Stomach (tissue), 9 donors: Measurements from ENCODE around the gene TMEM129. TPM values are rescaled to one million over a fixed set of nuclear protein-coding genes. Genes with fewer than 3 reads are reported as not detected.

ENCODE experiments used
- DNase-seq, 2 donors: peaks; one replicate each; pipeline versions ENCODE4 v3.0.0 to v3.0.0-alpha.2; 2013 to 2019
- H3K27ac ChIP-seq, 5 donors: fragments of 200-600 bp in 4 of 5; sonication (generic) in 4 of 5; one replicate each; pipeline ENCODE4 v1.5.1; 2013 to 2019; ENCODE audit warnings: mild to moderate bottlenecking in 1 of 5, moderate library complexity in 1 of 5
- H3K27me3 ChIP-seq, 3 donors: fragments of 200-600 bp; sonication (generic); one replicate each; pipeline ENCODE4 v1.5.1; 2017 to 2019; ENCODE audit warnings: mixed run types in 1 of 3
- H3K36me3 ChIP-seq, 4 donors: fragments of 200-600 bp; sonication (generic); 1 replicate in 3 of 4; 2 replicates in 1 of 4; pipeline ENCODE4 v1.5.1; 2016 to 2019
- H3K4me1 ChIP-seq, 4 donors: fragments of 200-600 bp; sonication (generic); one replicate each; pipeline ENCODE4 v1.5.1; 2016 to 2019
- H3K4me3 ChIP-seq, 4 donors: fragments of 200-600 bp; sonication (generic) in 3 of 4; one replicate each; pipeline ENCODE4 v1.5.1; 2016 to 2019; ENCODE audit warnings: mild to moderate bottlenecking in 1 of 4
- H3K9me3 ChIP-seq, 4 donors: fragments of 200-600 bp; sonication (generic); one replicate each; pipeline ENCODE4 v1.5.1; 2016 to 2019
- EP300 ChIP-seq: sonication (generic); formaldehyde crosslinking; IDR thresholded peaks from one replicate; pipeline ENCODE4 v1.6.1; 2017; ENCODE audit warnings: antibody characterized with exemption
- POLR2A ChIP-seq, 4 donors: fragments of 450-650 bp; IDR thresholded peaks; one replicate each; pipeline ENCODE4 v1.6.1; 2016; ENCODE audit warnings: antibody characterized with exemption in 4 of 4, control low read depth in 2 of 4, mild to moderate bottlenecking in 1 of 4, moderate library complexity in 1 of 4
- POLR2AphosphoS5 ChIP-seq, 3 donors: sonication (generic); formaldehyde crosslinking; IDR thresholded peaks; one replicate each; pipeline ENCODE4 v1.6.1; 2016; ENCODE audit warnings: antibody characterized with exemption in 3 of 3
- WGBS, 5 donors: extraction: QIAGEN DNeasy Blood & Tissue Kit in 3 of 5; methylation state at CpG; one replicate each; pipeline versions ENCODE4 v1.1.5 to v1.1.7; 2013 to 2018; 5-methylcytosine and 5-hydroxymethylcytosine counted together
- intact Hi-C: fragments of 100-400 bp; cut with DNase I; formaldehyde crosslinking; loops from one replicate; pipeline ENCODE4 v1.15.1; 2023; ENCODE audit warnings: low total_unique reads
- polyA plus RNA-seq, 3 donors: library from polyadenylated mRNA; stranded (reverse); fragments of 200-250 nt; gene quantifications; one replicate each; pipeline ENCODE4 v1.2.3, GENCODE V29; 2013
- total RNA-seq, 5 donors: library from RNA; depleted of rRNA; stranded (reverse); fragments of >200 nt; gene quantifications; one replicate each; pipeline versions ENCODE4 v1.1.0 to v1.2.3, GENCODE V29; 2014 to 2016
- TF ChIP-seq, protein P1 (sequence below), 7 experiments: fragments of 450-650 bp in 4 of 7; fragments of 200-600 bp in 3 of 7; sonication (generic) in 3 of 7; IDR thresholded peaks; one replicate each; pipeline ENCODE4 v1.5.1; 2016 to 2019; ENCODE audit warnings: antibody characterized with exemption in 7 of 7, control low read depth in 2 of 7, mild to moderate bottlenecking in 1 of 7
- donor health status: healthy with polysubstance abuse.
- donor health status: Bipolar disorder and iron deficiency.
- donor health status: healthy.

Gene TMEM129
- total and polyA plus RNA-seq, 8 donors = 9.9 to 171 (median 24.8) TPM

DNA sequence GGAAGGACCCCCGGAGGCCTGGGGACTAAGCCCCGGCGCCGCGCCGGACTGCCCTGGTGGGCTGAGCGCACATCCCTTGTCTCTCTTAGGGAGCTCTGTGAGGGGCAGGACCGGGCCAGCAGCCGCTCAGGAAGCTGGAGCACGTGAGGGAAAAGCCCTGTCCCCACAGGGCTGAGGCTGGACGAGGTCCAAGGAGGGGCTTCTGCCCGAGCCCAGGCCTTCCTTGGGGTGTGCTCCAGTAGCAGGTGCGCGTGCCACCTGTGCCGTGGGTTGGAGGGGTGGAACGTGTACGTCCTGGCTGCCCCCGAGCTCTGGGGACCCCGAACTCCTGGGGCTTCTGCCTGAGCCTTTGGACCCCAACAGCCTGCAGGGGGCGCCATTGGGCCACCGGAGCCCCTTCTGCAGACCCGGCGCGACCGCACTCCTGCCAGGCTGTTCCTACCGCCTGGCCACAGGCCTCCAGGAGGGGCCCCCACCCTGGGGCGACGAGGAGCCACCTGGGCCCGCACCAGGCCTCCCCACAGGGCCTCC is 27.4 kb upstream of the TMEM129 start:
- TF ChIP-seq POLR2AphosphoS5 (IDR thresholded peaks at IDR 0.05) (no peak), EP300 (no peak), POLR2A (IDR thresholded peaks at IDR 0.05) (no peak)
- TF ChIP-seq, protein P1, sequence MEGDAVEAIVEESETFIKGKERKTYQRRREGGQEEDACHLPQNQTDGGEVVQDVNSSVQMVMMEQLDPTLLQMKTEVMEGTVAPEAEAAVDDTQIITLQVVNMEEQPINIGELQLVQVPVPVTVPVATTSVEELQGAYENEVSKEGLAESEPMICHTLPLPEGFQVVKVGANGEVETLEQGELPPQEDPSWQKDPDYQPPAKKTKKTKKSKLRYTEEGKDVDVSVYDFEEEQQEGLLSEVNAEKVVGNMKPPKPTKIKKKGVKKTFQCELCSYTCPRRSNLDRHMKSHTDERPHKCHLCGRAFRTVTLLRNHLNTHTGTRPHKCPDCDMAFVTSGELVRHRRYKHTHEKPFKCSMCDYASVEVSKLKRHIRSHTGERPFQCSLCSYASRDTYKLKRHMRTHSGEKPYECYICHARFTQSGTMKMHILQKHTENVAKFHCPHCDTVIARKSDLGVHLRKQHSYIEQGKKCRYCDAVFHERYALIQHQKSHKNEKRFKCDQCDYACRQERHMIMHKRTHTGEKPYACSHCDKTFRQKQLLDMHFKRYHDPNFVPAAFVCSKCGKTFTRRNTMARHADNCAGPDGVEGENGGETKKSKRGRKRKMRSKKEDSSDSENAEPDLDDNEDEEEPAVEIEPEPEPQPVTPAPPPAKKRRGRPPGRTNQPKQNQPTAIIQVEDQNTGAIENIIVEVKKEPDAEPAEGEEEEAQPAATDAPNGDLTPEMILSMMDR (IDR thresholded peaks at IDR 0.05) = peak in 5 of 7 experiments; percentile 33 to 83 (median 65)
- 4 to 19% (median 14%) methylated on average over 16 to 29 of the region's 29 CpGs for WGBS, 5 donors
- intact Hi-C loops = loop anchor here (5.0 kb wide), 1 partner anchor 64 kb away; no protein-coding TSS in a partner anchor
- Histone ChIP-seq H3K4me3 (no peak overlapping the region), H3K27me3 (peaks cover 0 to 34% (median 4%) of the 10 kb centered on the region in 3 donors), H3K36me3 (peaks cover 0 to 16% (median 10%) of the 10 kb centered on the region in 4 donors), H3K9me3 (no peaks in the 10 kb centered on the region), H3K27ac (no peak overlapping the region), H3K4me1 (peaks cover 29 to 48% (median 41%) of the 10 kb centered on the region in 4 donors)
- DNase-seq = peak; percentile 83 to 94

DNA sequence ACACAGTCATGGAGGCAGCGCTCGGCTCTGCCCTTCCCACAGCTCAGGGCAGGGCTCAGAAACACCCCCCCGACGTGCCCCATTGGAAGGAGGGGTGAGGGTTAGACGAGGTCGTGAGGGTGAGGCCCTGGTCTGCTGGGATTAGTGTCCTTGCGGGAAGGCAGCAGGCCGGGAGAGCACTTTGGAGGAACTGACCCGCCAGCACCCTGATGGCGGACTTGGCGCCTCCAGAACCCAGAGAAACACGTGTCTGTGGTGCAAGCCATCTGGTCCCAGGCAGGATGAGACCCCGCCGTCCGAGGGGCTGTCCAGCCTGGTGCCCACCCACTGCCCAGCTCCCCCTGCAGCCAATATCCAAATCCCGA is 26.5 kb upstream of the TMEM129 start:
- Histone ChIP-seq H3K27me3 (peaks cover 0 to 34% (median 4%) of the 10 kb centered on the region in 3 donors), H3K36me3 (peaks cover 0 to 24% (median 13%) of the 10 kb centered on the region in 4 donors), H3K27ac (peak overlapping the region in 1 of 5 donors; percentile 53), H3K4me1 (peaks cover 26 to 39% (median 32%) of the 10 kb centered on the region in 4 donors), H3K9me3 (no peaks in the 10 kb centered on the region), H3K4me3 (no peak overlapping the region)
- intact Hi-C loops = loop anchor here (5.0 kb wide), 1 partner anchor 65 kb away; no protein-coding TSS in a partner anchor
- WGBS, 5 donors = 60 to 84% (median 79%) methylated on average over 4 to 16 of the region's 16 CpGs
- no peak for DNase-seq
- TF ChIP-seq, protein P1 (IDR thresholded peaks at IDR 0.05) = no peak
- TF ChIP-seq EP300 = no peak
- no peak for TF ChIP-seq POLR2AphosphoS5 (IDR thresholded peaks at IDR 0.05)
- no peak for TF ChIP-seq POLR2A (IDR thresholded peaks at IDR 0.05)

DNA sequence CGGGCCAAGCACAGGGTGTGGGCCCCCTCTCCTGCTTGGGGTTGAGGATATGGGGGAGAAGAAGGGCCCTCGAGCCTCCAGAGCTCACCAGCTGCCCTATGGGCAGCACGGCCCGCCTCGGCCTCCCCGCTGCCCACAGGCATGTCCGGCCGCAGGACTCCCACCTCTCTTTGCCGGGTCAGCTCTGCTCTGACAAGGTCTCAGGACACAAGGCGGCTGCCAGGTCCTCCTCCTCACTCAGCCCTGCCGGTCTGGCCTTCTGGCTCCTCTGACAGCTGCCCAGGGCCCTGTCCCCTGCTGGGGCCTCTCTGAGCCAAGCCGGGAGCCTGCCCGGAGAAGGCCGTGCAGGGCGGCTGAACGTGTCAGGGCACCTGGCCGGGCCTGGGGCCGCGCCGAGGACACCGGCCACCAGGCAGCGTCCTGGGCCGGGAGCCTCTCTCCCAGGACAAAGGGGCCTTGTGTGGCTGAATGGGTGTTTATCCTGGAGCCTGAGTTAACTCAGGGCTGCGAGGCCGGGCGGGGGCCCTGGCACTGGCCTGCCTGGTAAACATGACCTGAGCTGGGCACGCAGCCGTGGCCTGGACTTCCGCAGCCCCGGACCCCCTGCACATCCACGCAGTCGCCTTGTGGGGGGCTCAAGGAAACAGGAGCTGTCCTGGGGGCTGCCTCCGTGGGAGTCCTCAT is 25.9 kb upstream of the TMEM129 start:
- Histone ChIP-seq H3K4me3 (no peak overlapping the region), H3K27ac (peak overlapping the region in 2 of 5 donors; percentile 50 to 53), H3K27me3 (peaks cover 0 to 30% (median 4%) of the 10 kb centered on the region in 3 donors), H3K36me3 (peaks cover 0 to 28% (median 16%) of the 10 kb centered on the region in 4 donors), H3K4me1 (peaks cover 21 to 34% (median 26%) of the 10 kb centered on the region in 4 donors), H3K9me3 (no peaks in the 10 kb centered on the region)
- intact Hi-C loops = loop anchor here (5.0 kb wide), 1 partner anchor 65 kb away; no protein-coding TSS in a partner anchor
- TF ChIP-seq EP300 = no peak
- DNase-seq = peak in 1 of 2 donors; percentile 56
- WGBS, 5 donors = 34 to 73% (median 59%) methylated on average over 3 to 33 of the region's 33 CpGs

DNA sequence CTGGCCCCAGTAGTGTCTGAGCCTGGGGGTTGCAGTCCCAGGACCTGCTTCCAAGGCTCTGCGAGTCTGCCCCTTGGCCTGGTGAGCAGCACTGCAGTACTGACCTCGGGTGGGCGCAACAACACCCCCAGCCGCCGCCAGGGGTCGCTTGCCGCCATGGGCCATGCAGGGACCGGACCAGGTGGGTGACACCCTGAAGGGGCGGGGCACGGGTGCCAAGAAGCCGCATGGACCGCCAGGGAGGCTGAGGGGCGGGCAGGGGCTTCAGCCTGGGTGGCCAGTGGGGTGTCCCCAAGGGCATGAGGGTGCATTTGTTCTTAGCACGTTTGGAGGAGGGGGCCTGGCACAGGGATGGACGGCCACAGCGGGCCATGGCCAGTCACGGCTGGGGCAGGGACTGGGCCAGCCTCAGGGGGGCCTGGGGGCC is 25.2 kb upstream of the TMEM129 start:
- intact Hi-C loops = loop anchor here (5.0 kb wide), 1 partner anchor 66 kb away; no protein-coding TSS in a partner anchor
- no peaks in the 10 kb centered on the region for H3K9me3 ChIP-seq
- TF ChIP-seq EP300 = no peak
- TF ChIP-seq, protein P1 (IDR thresholded peaks at IDR 0.05) = peak in 5 of 7 experiments; percentile 68 to 84 (median 80)
- H3K27ac ChIP-seq = peak overlapping the region in 1 of 5 donors; percentile 53
- peaks cover 0 to 30% (median 4%) of the 10 kb centered on the region in 3 donors for H3K27me3 ChIP-seq
- peak; percentile 80 to 92 for DNase-seq
- H3K36me3 ChIP-seq = peaks cover 0 to 36% (median 22%) of the 10 kb centered on the region in 4 donors
- 17 to 24% (median 18%) methylated on average over 6 to 17 of the region's 17 CpGs for WGBS, 5 donors
- H3K4me3 ChIP-seq = no peak overlapping the region
- H3K4me1 ChIP-seq = peaks cover 16 to 26% (median 21%) of the 10 kb centered on the region in 4 donors
